Stimulated activated CD4-positive, alpha-beta T cell treated with anti-CD3 and anti-CD28 coated beads, Interleukin-12 subunit alpha, Interleukin-12 subunit beta, amount 100 ng/mL, for 4 hours (primary cell): ENCODE data around the gene AKAP12.

Experiments
- DNase-seq: peaks from one replicate; pipeline ENCODE4 v3.0.0-alpha.2; 2020

AKAP12 gene

GRCh38 chr6:151387175-151387970, 147.6 kb downstream of the AKAP12 start:
- DNase-seq, result no peak

- no peak for DNase-seq
Measured at GRCh38 chr6:151388236-151388635, 148.5 kb downstream of the AKAP12 start.

GRCh38 chr6:151388997-151389617, 149.3 kb downstream of the AKAP12 start:
- DNase-seq, result no peak

- no peak for DNase-seq
Measured at GRCh38 chr6:151389618-151390275, 150.0 kb downstream of the AKAP12 start.

- peak; percentile 96 for DNase-seq
Measured at GRCh38 chr6:151390276-151390850, 150.6 kb downstream of the AKAP12 start.

GRCh38 chr6:151390851-151391470, 151.2 kb downstream of the AKAP12 start:
- DNase-seq, result peak; percentile 77

- DNase-seq, result peak; percentile 54
Measured at GRCh38 chr6:151391471-151392413, 152.0 kb downstream of the AKAP12 start, which contains the start of gene ZBTB2. Gene ZBTB2, minus strand, starts transcription at chr6:151391559. Its CDS starts 17,922 bp downstream, at chr6:151373637.

- DNase-seq, result no peak
Measured at GRCh38 chr6:151392427-151392826, 152.7 kb downstream of the AKAP12 start.

GRCh38 chr6:151393410-151393809, 153.6 kb downstream of the AKAP12 start:
- no peak for DNase-seq

- no peak for DNase-seq
Measured at GRCh38 chr6:151399679-151400078, 159.9 kb downstream of the AKAP12 start.

- DNase-seq, result no peak
Measured at GRCh38 chr6:151400473-151400872, 160.7 kb downstream of the AKAP12 start.

- DNase-seq, result no peak
Measured at GRCh38 chr6:151402228-151402627, 162.5 kb downstream of the AKAP12 start.

GRCh38 chr6:151403919-151404308, 164.1 kb downstream of the AKAP12 start:
- DNase-seq, result no peak
